Stimulated activated CD8-positive, alpha-beta memory T cell treated with anti-CD3 and anti-CD28 coated beads, Interleukin-4, amount 100 ng/mL, for 1 hour (primary cell): Measurements from ENCODE around the gene SUGP1.

ENCODE experiments used
- DNase-seq, 2 donors: peaks; one replicate each; pipeline ENCODE4 v3.0.0-alpha.2; 2020; ENCODE audit warnings: low read depth in 2 of 2, low spot score in 1 of 2

The SUGP1 gene

GRCh38 chr19:19303411-19303810 lies 16.9 kb downstream of the SUGP1 start:
- DNase-seq = no peak

- DNase-seq = no peak
These were observed 19.7 kb downstream of the SUGP1 start for GRCh38 chr19:19300613-19301012.

- DNase-seq = no peak
These were observed 22.6 kb downstream of the SUGP1 start for GRCh38 chr19:19297759-19298158.

- DNase-seq = no peak
These were observed 23.2 kb downstream of the SUGP1 start for GRCh38 chr19:19296953-19297689.

GRCh38 chr19:19294914-19295313 lies 25.4 kb downstream of the SUGP1 start:
- DNase-seq = no peak

- no peak for DNase-seq
These were observed 27.7 kb downstream of the SUGP1 start for GRCh38 chr19:19292607-19293006.

- no peak for DNase-seq
These were observed 34.6 kb downstream of the SUGP1 start for GRCh38 chr19:19285686-19286085.

- DNase-seq = no peak
These were observed 39.7 kb downstream of the SUGP1 start for GRCh38 chr19:19280561-19280960.

- no peak for DNase-seq
These were observed 40.5 kb downstream of the SUGP1 start for GRCh38 chr19:19279853-19280252.

- no peak for DNase-seq
These were observed 41.2 kb downstream of the SUGP1 start for GRCh38 chr19:19279062-19279612.

- no peak for DNase-seq
These were observed 42.0 kb downstream of the SUGP1 start for GRCh38 chr19:19278315-19278714.

GRCh38 chr19:19276851-19277250 lies 43.5 kb downstream of the SUGP1 start:
- no peak for DNase-seq

GRCh38 chr19:19276386-19276785 lies 43.9 kb downstream of the SUGP1 start:
- DNase-seq = no peak

- no peak for DNase-seq
These were observed 45.4 kb downstream of the SUGP1 start for GRCh38 chr19:19274716-19275565.

GRCh38 chr19:19274146-19274545 lies 46.2 kb downstream of the SUGP1 start:
- DNase-seq = no peak

GRCh38 chr19:19271828-19272599 lies 48.3 kb downstream of the SUGP1 start:
- DNase-seq = no peak

GRCh38 chr19:19270749-19271571 lies 49.3 kb downstream of the SUGP1 start:
- no peak for DNase-seq

- DNase-seq = no peak
These were observed 50.2 kb downstream of the SUGP1 start for GRCh38 chr19:19269952-19270694.

GRCh38 chr19:19268453-19269385 lies 51.6 kb downstream of the SUGP1 start:
- no peak for DNase-seq
